IMR-90 (cell line): ENCODE measurements around the gene MCF2L2. TPM values are rescaled to one million over a fixed set of nuclear protein-coding genes. Genes with fewer than 3 reads are reported as not detected.

Source experiments
- ATAC-seq: fragments of 200-7000 bp; cut with Tn5 transposase; 2 replicates; pipeline ENCODE4 v1.9.1; 2020; ENCODE audit warnings: low read depth, mild to moderate bottlenecking, moderate library complexity
- BruUV-seq: library from RNA; stranded (reverse); fragments of 400-500 nt; replicated peaks from 2 replicates; lab custom pipeline; 2021; lab: Mats Ljungman, UMichigan
- CTCF ChIA-PET: fragments of 300-600 bp; formaldehyde crosslinking; extraction: SDS; loops from one replicate; lab custom pipeline; 2021; ENCODE audit warnings: antibody characterized with exemption; lab: Yijun Ruan, JAX
- POLR2A ChIA-PET: fragments of 300-600 bp; sonication (Branson Sonifier 250); formaldehyde crosslinking; loops from one replicate; lab custom pipeline; 2022; ENCODE audit warnings: antibody characterized with exemption; ENCODE audit not compliant: unreplicated experiment; lab: Charles Lee
- DNase-seq: peaks from one replicate; pipeline ENCODE4 v3.0.0; 2013
- H2AFZ ChIP-seq: replicated peaks from 2 replicates; pipeline ENCODE3; 2013; ENCODE audit warnings: low read length, mild to moderate bottlenecking; ENCODE audit not compliant: poor library complexity
- H2AK5ac ChIP-seq: 2 replicates; pipeline ENCODE4 v1.6.1; 2013; ENCODE audit warnings: low read depth, low read length, inconsistent platforms
- H2AK9ac ChIP-seq: replicated peaks from 2 replicates; pipeline ENCODE3; 2013; ENCODE audit warnings: mild to moderate bottlenecking, low read depth, low read length, moderate library complexity; ENCODE audit not compliant: poor library complexity
- H2BK120ac ChIP-seq: 2 replicates; pipeline ENCODE4 v1.6.1; 2013; ENCODE audit warnings: low read depth, low read length, inconsistent platforms
- H2BK15ac ChIP-seq: 3 replicates; pipeline ENCODE4 v1.6.1; 2013; ENCODE audit warnings: low read depth, low read length, inconsistent platforms
- H2BK20ac ChIP-seq: 2 replicates; pipeline ENCODE4 v1.6.1; 2013; ENCODE audit warnings: low read depth, mild to moderate bottlenecking, inconsistent platforms, low read length, moderate library complexity
- H2BK5ac ChIP-seq: 2 replicates; pipeline ENCODE4 v1.6.1; 2013; ENCODE audit warnings: mild to moderate bottlenecking, low read depth, low read length, inconsistent platforms; ENCODE audit not compliant: poor library complexity, severe bottlenecking
- H3K14ac ChIP-seq: replicated peaks from 2 replicates; pipeline ENCODE4 v1.6.1; 2013; ENCODE audit warnings: low read depth, low read length, inconsistent platforms
- H3K18ac ChIP-seq: 2 replicates; pipeline ENCODE4 v1.6.1; 2013; ENCODE audit warnings: low read depth, low read length, control low read depth
- H3K23ac ChIP-seq: 2 replicates; pipeline ENCODE4 v1.6.1; 2013; ENCODE audit warnings: low read depth, low read length, inconsistent platforms
- H3K27ac ChIP-seq: 2 replicates; pipeline ENCODE4 v1.5.1; 2013; ENCODE audit warnings: mild to moderate bottlenecking, control low read depth, low read length; ENCODE audit not compliant: insufficient read depth
- H3K27me3 ChIP-seq: 2 replicates; pipeline ENCODE4 v1.6.1; 2013; ENCODE audit warnings: low read length; ENCODE audit not compliant: control insufficient read depth, insufficient read depth
- H3K36me3 ChIP-seq: 2 replicates; pipeline ENCODE4 v1.6.1; 2013; ENCODE audit warnings: low read length, mixed read lengths; ENCODE audit not compliant: control insufficient read depth, insufficient read depth
- H3K4ac ChIP-seq: 2 replicates; pipeline ENCODE4 v1.6.1; 2013; ENCODE audit warnings: low read depth, low read length, inconsistent platforms
- H3K4me1 ChIP-seq: 2 replicates; pipeline ENCODE4 v1.6.1; 2013; ENCODE audit warnings: low read length, mixed read lengths; ENCODE audit not compliant: control insufficient read depth, insufficient read depth
- H3K4me2 ChIP-seq: 2 replicates; pipeline ENCODE4 v1.6.1; 2013; ENCODE audit warnings: low read depth, mild to moderate bottlenecking, control low read depth, low read length, moderate library complexity
- H3K4me3 ChIP-seq: 2 replicates; pipeline ENCODE4 v1.5.1; 2013; ENCODE audit warnings: low read depth, mild to moderate bottlenecking, control low read depth, low read length, moderate library complexity; ENCODE audit not compliant: insufficient read depth
- H3K56ac ChIP-seq: 2 replicates; pipeline ENCODE4 v1.6.1; 2013; ENCODE audit warnings: low read length, inconsistent platforms; ENCODE audit not compliant: insufficient read depth; ENCODE audit errors: extremely low read depth
- H3K79me1 ChIP-seq, 2 experiments: 2 replicates each; pipeline ENCODE4 v1.6.1; 2013; ENCODE audit warnings: low read length in 2 of 2, inconsistent platforms in 1 of 2, low read depth in 1 of 2
- H3K9ac ChIP-seq: 2 replicates; pipeline ENCODE4 v1.6.1; 2013; ENCODE audit warnings: low read depth, low read length, control low read depth
- H3K9me1 ChIP-seq: 2 replicates; pipeline ENCODE4 v1.6.1; 2013; ENCODE audit warnings: low read length, inconsistent platforms; ENCODE audit not compliant: insufficient read depth
- H3K9me3 ChIP-seq: 2 replicates; pipeline ENCODE4 v1.6.1; 2013; ENCODE audit warnings: low read length; ENCODE audit not compliant: control insufficient read depth, insufficient read depth
- H4K20me1 ChIP-seq: 2 replicates; pipeline ENCODE4 v1.6.1; 2013; ENCODE audit warnings: low read length, inconsistent platforms; ENCODE audit not compliant: insufficient read depth
- H4K5ac ChIP-seq: 2 replicates; pipeline ENCODE4 v1.6.1; 2013; ENCODE audit warnings: mild to moderate bottlenecking, low read depth, low read length, control low read depth
- H4K8ac ChIP-seq, 2 experiments: 2 replicates each; pipeline ENCODE4 v1.6.1; 2013; ENCODE audit warnings: low read depth in 2 of 2, low read length in 2 of 2, control low read depth in 1 of 2, inconsistent platforms in 1 of 2
- H4K91ac ChIP-seq: 2 replicates; pipeline ENCODE4 v1.6.1; 2013; ENCODE audit warnings: low read depth, low read length, inconsistent platforms; ENCODE audit not compliant: insufficient read depth
- CEBPB ChIP-seq: IDR thresholded peaks from 2 replicates; pipeline ENCODE4 v1.6.1; 2012; ENCODE audit warnings: low read depth, low read length, improper control_type of control experiment
- CHD1 ChIP-seq: IDR thresholded peaks from 2 replicates; pipeline ENCODE4 v1.6.1; 2012; ENCODE audit warnings: low read depth, low read length, improper control_type of control experiment
- FOS ChIP-seq: fragments of 150-350 bp; IDR thresholded peaks from 2 replicates; pipeline ENCODE4 v1.6.1; 2016; ENCODE audit warnings: low read depth, low read length
- MAFK ChIP-seq: IDR thresholded peaks from 2 replicates; pipeline ENCODE4 v1.6.1; 2012; ENCODE audit warnings: low read depth, low read length, improper control_type of control experiment
- MAZ ChIP-seq: IDR thresholded peaks from 2 replicates; pipeline ENCODE4 v1.6.1; 2012; ENCODE audit warnings: low read depth, mild to moderate bottlenecking, low read length, improper control_type of control experiment, moderate library complexity, borderline replicate concordance
- MXI1 ChIP-seq: IDR thresholded peaks from 2 replicates; pipeline ENCODE4 v1.6.1; 2012; ENCODE audit warnings: low read depth, mild to moderate bottlenecking, low read length, moderate library complexity, borderline replicate concordance
- NFE2L2 ChIP-seq: fragments of 150-350 bp; IDR thresholded peaks from 2 replicates; pipeline ENCODE4 v1.6.1; 2016; ENCODE audit warnings: low read depth, mild to moderate bottlenecking, low read length
- POLR2A ChIP-seq: IDR thresholded peaks from 2 replicates; pipeline ENCODE4 v1.6.1; 2012; ENCODE audit warnings: mild to moderate bottlenecking, low read depth, low read length
- RAD21 ChIP-seq: IDR thresholded peaks from 2 replicates; pipeline ENCODE4 v1.6.1; 2012; ENCODE audit warnings: low read length, improper control_type of control experiment
- RFX5 ChIP-seq: IDR thresholded peaks from 2 replicates; pipeline ENCODE4 v1.8.0; 2012; ENCODE audit warnings: low read depth, mild to moderate bottlenecking, low read length, moderate library complexity
- SMC3 ChIP-seq: fragments of 150-350 bp; IDR thresholded peaks from 2 replicates; pipeline ENCODE4 v1.6.1; 2016; ENCODE audit warnings: low read depth, mild to moderate bottlenecking, antibody characterized with exemption, low read length, moderate library complexity
- dilution Hi-C: fragments of 300-500 bp; cut with HindIII; formaldehyde crosslinking; loops from one replicate; pipeline ENCODE4 v1.14.3; 2018; ENCODE audit warnings: low sequenced_read_pairs; ENCODE audit not compliant: unreplicated experiment
- in situ Hi-C: fragments of 300-500 bp; cut with MboI; formaldehyde crosslinking; loops from 3 replicates; pipeline ENCODE4 v1.14.3; 2019; ENCODE audit warnings: low sequenced_read_pairs, inconsistent platforms, mixed read lengths
- intact Hi-C: fragments of 100-400 bp; cut with micrococcal nuclease; formaldehyde crosslinking; loops from 2 replicates; pipeline ENCODE4 v1.10.0; 2022
- polyA plus RNA-seq, 3 experiments: library from polyadenylated mRNA; depleted of rRNA; stranded (reverse); fragments of >200 nt; gene quantifications; 2 replicates each; pipeline ENCODE4 v1.2.3, GENCODE V29; 2012; ENCODE audit warnings: low replicate concordance in 1 of 3
- total RNA-seq: library from RNA; depleted of rRNA; stranded (reverse); fragments of >200 nt; gene quantifications from 2 replicates; pipeline ENCODE4 v1.2.3, GENCODE V29; 2012
- TF ChIP-seq, protein P1 (sequence below): fragments of 150-350 bp; IDR thresholded peaks from 2 replicates; pipeline ENCODE4 v1.6.1; 2017; ENCODE audit warnings: mild to moderate bottlenecking, antibody characterized with exemption, low read length, low read depth
- TF ChIP-seq, protein P2 (sequence below): fragments of 150-350 bp; IDR thresholded peaks from 2 replicates; pipeline ENCODE4 v1.6.1; 2016; ENCODE audit warnings: low read depth, mild to moderate bottlenecking, low read length, moderate library complexity, borderline replicate concordance
- TF ChIP-seq, protein P3 (sequence below): conservative IDR thresholded peaks from 2 replicates; pipeline ENCODE4 v1.5.1; 2012; ENCODE audit warnings: mild to moderate bottlenecking, low read depth, low read length, improper control_type of control experiment

The MCF2L2 gene
- total and polyA plus RNA-seq, 2 of the 4 experiments (the other 2 are of a cell fraction): under 0.01 TPM; not detected in 1

DNA sequence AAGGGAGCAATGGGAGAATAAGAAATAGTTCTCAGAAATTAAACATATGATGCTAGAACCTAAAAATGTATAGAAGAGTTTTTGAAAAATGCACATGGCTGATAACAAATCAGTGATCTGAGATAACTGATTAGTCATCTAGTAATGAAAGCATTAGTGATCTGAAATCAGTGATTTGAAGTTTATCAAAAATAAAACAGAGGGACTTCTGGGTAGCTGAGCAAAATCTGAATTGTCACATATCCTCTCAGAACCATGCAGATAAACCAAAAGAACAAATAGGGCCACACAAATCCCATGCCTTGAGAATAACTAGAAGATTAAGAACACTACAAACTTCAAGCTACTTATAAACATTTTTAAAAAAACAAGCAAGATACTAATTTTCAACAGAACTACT is 71.5 kb downstream of the MCF2L2 start:
- H2AFZ ChIP-seq: no peak overlapping the region
- no peak overlapping the region for H2AK9ac ChIP-seq
- intact Hi-C loops: no loop called here
- H3K4me3 ChIP-seq: no peak overlapping the region
- in situ Hi-C loops: no loop called here
- POLR2A ChIA-PET: no interaction called here
- H3K4me2 ChIP-seq: no peak overlapping the region
- no peaks in the 10 kb centered on the region for H3K9me3 ChIP-seq
- peaks cover 10% of the 10 kb centered on the region for H3K27me3 ChIP-seq
- no peak overlapping the region for H3K18ac ChIP-seq
- dilution Hi-C loops: no loop called here
- no peak overlapping the region for H4K8ac ChIP-seq
- ATAC-seq (no peak), DNase-seq (no peak)
- H3K4me1 ChIP-seq: no peaks in the 10 kb centered on the region
- no TSS peak for BruUV-seq
- H2BK5ac ChIP-seq: no peak overlapping the region
- no peak overlapping the region for H2BK15ac ChIP-seq
- no peaks in the 10 kb centered on the region for H3K36me3 ChIP-seq
- no peak overlapping the region for H3K9ac ChIP-seq
- no peak overlapping the region for H2BK20ac ChIP-seq
- no peak overlapping the region for H3K27ac ChIP-seq
- H3K9me1 ChIP-seq: no peaks in the 10 kb centered on the region; the same call in 1 of the 2 replicates
- no peak overlapping the region for H3K14ac ChIP-seq
- no peak overlapping the region for H2AK5ac ChIP-seq
- H4K5ac ChIP-seq: no peak overlapping the region
- no peak overlapping the region for H2BK120ac ChIP-seq
- no peaks in the 10 kb centered on the region for H3K79me1 ChIP-seq
- H3K56ac ChIP-seq: no peak overlapping the region
- H3K4ac ChIP-seq: no peak overlapping the region
- no peak overlapping the region for H4K91ac ChIP-seq
- CTCF ChIA-PET: no interaction called here
- H4K20me1 ChIP-seq: no peaks in the 10 kb centered on the region
- H3K23ac ChIP-seq: no peak overlapping the region
- TF ChIP-seq MAZ: no peak
- TF ChIP-seq SMC3: no peak
- TF ChIP-seq CHD1: no peak
- TF ChIP-seq RAD21: no peak
- TF ChIP-seq, protein P1, sequence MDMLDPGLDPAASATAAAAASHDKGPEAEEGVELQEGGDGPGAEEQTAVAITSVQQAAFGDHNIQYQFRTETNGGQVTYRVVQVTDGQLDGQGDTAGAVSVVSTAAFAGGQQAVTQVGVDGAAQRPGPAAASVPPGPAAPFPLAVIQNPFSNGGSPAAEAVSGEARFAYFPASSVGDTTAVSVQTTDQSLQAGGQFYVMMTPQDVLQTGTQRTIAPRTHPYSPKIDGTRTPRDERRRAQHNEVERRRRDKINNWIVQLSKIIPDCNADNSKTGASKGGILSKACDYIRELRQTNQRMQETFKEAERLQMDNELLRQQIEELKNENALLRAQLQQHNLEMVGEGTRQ: no peak
- TF ChIP-seq MXI1: no peak
- TF ChIP-seq, protein P2, sequence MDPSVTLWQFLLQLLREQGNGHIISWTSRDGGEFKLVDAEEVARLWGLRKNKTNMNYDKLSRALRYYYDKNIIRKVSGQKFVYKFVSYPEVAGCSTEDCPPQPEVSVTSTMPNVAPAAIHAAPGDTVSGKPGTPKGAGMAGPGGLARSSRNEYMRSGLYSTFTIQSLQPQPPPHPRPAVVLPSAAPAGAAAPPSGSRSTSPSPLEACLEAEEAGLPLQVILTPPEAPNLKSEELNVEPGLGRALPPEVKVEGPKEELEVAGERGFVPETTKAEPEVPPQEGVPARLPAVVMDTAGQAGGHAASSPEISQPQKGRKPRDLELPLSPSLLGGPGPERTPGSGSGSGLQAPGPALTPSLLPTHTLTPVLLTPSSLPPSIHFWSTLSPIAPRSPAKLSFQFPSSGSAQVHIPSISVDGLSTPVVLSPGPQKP: no peak
- TF ChIP-seq NFE2L2: no peak
- TF ChIP-seq, protein P3, sequence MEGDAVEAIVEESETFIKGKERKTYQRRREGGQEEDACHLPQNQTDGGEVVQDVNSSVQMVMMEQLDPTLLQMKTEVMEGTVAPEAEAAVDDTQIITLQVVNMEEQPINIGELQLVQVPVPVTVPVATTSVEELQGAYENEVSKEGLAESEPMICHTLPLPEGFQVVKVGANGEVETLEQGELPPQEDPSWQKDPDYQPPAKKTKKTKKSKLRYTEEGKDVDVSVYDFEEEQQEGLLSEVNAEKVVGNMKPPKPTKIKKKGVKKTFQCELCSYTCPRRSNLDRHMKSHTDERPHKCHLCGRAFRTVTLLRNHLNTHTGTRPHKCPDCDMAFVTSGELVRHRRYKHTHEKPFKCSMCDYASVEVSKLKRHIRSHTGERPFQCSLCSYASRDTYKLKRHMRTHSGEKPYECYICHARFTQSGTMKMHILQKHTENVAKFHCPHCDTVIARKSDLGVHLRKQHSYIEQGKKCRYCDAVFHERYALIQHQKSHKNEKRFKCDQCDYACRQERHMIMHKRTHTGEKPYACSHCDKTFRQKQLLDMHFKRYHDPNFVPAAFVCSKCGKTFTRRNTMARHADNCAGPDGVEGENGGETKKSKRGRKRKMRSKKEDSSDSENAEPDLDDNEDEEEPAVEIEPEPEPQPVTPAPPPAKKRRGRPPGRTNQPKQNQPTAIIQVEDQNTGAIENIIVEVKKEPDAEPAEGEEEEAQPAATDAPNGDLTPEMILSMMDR: no peak
- TF ChIP-seq POLR2A: no peak
- TF ChIP-seq RFX5: no peak
- TF ChIP-seq CEBPB: no peak
- TF ChIP-seq FOS: no peak
- no peak for TF ChIP-seq MAFK
